ENCODE measurements around the gene POLA2. TPM values are rescaled to one million over a fixed set of nuclear protein-coding genes. Genes with fewer than 3 reads are reported as not detected.

Gene POLA2
- total and polyA plus RNA-seq, 9 of the 15 experiments (the other 6 are each of a cell fraction or from before 2014, with no cell fraction given) = 2.7 to 134 (median 44.4) TPM

GRCh38 chr11:65274735-65275682 is 13.2 kb downstream of the POLA2 start (continued):
- TF ChIP-seq KDM1A (IDR thresholded peaks at IDR 0.05) (peak in 1 of 2 experiments; percentile 62; a peak in 1 of 4 replicates), MIER1 (IDR thresholded peaks at IDR 0.05; ENCODE audit: low read depth) (no peak), POLR2AphosphoS5 (IDR thresholded peaks at IDR 0.05; ENCODE audit: control insufficient read depth, insufficient read depth, low read depth, low read length) (peak; percentile 44; the same call in 1 of the 2 replicates), THAP12 (CRISPR knock-in tag; IDR thresholded peaks at IDR 0.05) (no peak), BHLHE40 (IDR thresholded peaks at IDR 0.05; ENCODE audit: low read length) (peak; percentile 35; the same call in 1 of the 2 replicates), CHD4 (IDR thresholded peaks at IDR 0.05; ENCODE audit: insufficient read depth, insufficient replicate concordance, low read depth, low read length, poor library complexity, severe bottlenecking) (no peak), CTBP1 (IDR thresholded peaks at IDR 0.05; ENCODE audit: borderline replicate concordance) (peak; percentile 44; the same call in 1 of the 2 replicates), USF2 (CRISPR knock-in tag; IDR thresholded peaks at IDR 0.05) (0 out of 2 replicates have a peak, but pooled peaks have one; percentile 13), JUN (IDR thresholded peaks at IDR 0.05; ENCODE audit: borderline replicate concordance, low read depth, low read length) (peak; percentile 61), JUN (CRISPR knock-in tag; IDR thresholded peaks at IDR 0.05; ENCODE audit: borderline replicate concordance) (0 out of 2 replicates have a peak, but pooled peaks have one; percentile 16), ZNF175 (CRISPR knock-in tag; IDR thresholded peaks at IDR 0.05; ENCODE audit: low read depth) (peak; percentile 75), NR3C1 (CRISPR knock-in tag; IDR thresholded peaks at IDR 0.05) (no peak), SP1 (CRISPR knock-in tag; IDR thresholded peaks at IDR 0.05) (peak; percentile 71), DMBX1 (CRISPR knock-in tag; IDR thresholded peaks at IDR 0.05; ENCODE audit: borderline replicate concordance) (0 out of 2 replicates have a peak, but pooled peaks have one; percentile 28), MXI1 (IDR thresholded peaks at IDR 0.05; ENCODE audit: low read depth, low read length) (no peak), CBFA2T2 (conservative IDR thresholded peaks at IDR 0.05) (peak; percentile 53), ATF1 (CRISPR knock-in tag; IDR thresholded peaks at IDR 0.05) (no peak), ATF1 (tag; IDR thresholded peaks at IDR 0.05) (peak; percentile 52), MNT (conservative IDR thresholded peaks at IDR 0.05) (peak in 1 of 2 experiments; percentile 59; a peak in 1 of 4 replicates), MTA1 (IDR thresholded peaks at IDR 0.05; ENCODE audit: borderline replicate concordance) (no peak), HNRNPUL1 (IDR thresholded peaks at IDR 0.05; ENCODE audit: low read length) (no peak)
